AG09319 (cell line): Measurements from ENCODE around the gene REM1.
"Not testable (repeated sequence)": the region's sequence is repeated elsewhere in the genome, so short reads cannot be mapped to it uniquely, and the experiment has no call there.

ENCODE experiments used
- DNase-seq: peaks from one replicate; pipeline ENCODE4 v3.0.0-alpha.2; 2010; ENCODE audit warnings: low read depth; ENCODE audit errors: extremely low read depth
- CTCF ChIP-seq: IDR thresholded peaks from 2 replicates; pipeline ENCODE4 v1.5.1; 2011; ENCODE audit warnings: low read depth, mild to moderate bottlenecking, inconsistent platforms, low read length, moderate library complexity

The REM1 gene

GRCh38 chr20:31449511-31450414, 25.3 kb upstream of the REM1 start:
- no peak for DNase-seq
- no peak for TF ChIP-seq CTCF

DNA sequence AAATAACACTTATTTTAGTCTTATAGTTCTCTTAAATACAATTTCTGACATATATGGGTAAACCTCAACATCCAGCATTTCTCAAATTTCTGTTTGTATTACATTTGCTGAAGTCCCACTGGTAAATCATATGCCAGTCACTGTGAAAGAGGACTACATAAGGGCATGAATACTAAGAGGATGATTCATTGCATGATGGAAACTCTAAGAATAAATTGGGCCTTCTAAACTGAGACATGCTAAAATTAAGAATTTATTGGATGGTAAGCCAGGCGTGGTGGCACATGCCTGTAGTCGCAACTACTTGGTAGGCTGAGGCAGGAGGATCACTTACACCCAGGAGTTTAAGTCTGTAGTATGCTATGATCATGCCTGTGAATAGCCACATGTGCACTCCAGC, 22.5 kb upstream of the REM1 start:
- TF ChIP-seq CTCF: no peak
- no peak for DNase-seq

GRCh38 chr20:31454361-31454760, 20.7 kb upstream of the REM1 start:
- no peak for TF ChIP-seq CTCF
- DNase-seq: no peak

GRCh38 chr20:31470946-31471345, 4.1 kb upstream of the REM1 start:
- not testable (repeated sequence) for DNase-seq

DNA sequence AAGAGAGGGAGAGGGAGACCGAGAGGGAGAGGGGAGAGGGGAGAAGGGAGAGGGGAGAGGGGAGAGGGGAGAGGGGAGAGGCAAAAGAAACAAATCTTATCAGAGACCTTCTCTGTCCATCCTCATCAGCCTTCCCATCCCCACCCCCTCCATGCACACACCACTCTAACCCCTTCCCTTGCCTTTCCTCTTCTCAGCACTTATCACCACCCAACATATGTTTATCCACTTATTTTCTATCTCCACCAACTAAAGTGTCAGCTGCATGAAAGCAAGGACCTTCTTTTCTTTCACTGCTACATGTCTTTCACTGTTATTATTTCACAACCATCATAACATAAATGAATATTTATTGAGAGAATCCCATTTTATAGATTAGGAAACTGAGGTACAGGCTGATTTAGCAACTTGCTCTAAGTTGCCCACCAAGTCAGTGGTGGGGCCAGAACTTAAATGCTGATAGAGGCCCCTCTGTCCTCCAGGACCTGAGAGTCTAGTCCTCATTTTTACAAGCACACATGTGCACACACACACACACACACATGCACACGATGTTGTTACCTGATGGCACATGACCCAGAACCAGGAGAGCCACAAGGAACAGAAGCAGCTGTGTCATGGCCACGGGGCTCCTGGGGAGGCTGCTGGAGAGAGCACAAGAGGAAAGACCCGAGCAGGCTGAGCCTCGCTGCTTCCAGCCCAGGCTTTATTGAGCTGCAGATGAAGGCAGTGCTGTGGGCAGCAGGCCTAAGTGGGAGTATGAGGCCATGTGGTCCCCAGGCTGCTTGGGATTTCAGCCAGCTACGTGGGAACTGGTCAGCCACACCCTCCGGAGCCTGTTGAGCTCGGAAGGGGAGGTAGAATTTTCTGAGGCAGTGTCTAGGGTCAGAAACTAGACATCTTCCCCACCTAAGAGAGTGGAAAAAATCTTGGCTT, 2.4 kb upstream of the REM1 start:
- DNase-seq: no peak
- TF ChIP-seq CTCF: no peak

GRCh38 chr20:31473331-31474096, 1.6 kb upstream of the REM1 start:
- DNase-seq: no peak
- TF ChIP-seq CTCF: no peak

DNA sequence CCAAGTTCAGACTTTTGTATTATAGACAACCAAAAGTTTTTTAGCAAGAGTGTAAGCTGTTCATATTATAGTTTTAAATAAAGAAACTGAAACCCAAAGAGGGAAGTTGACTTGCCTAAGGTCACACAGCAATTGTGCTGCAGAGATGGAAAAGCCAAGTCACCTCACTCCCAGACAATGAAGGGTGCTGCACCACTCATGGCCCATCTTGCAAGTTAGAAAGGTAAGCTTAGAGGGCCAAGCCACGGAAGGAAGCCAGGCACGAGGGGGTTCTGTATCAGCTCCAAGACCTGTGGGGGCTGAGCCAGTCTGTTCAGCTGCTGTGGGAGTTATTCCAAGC, 1.0 kb upstream of the REM1 start:
- no peak for DNase-seq
- TF ChIP-seq CTCF: no peak
